Mesodermal cell (in vitro differentiated cells): ENCODE data around the gene NDUFB7.
"Not testable (repeated sequence)": the region's sequence is repeated elsewhere in the genome, so short reads cannot be mapped to it uniquely, and the experiment has no call there.

Experiments used
- H3K27ac ChIP-seq: 2 replicates; pipeline ENCODE4 v1.7.0; 2013; ENCODE audit warnings: mild to moderate bottlenecking, low read depth, low read length, moderate library complexity; ENCODE audit not compliant: severe bottlenecking
- H3K36me3 ChIP-seq: 2 replicates; pipeline ENCODE4 v1.7.1; 2013; ENCODE audit warnings: mild to moderate bottlenecking, low read length, moderate library complexity; ENCODE audit not compliant: control insufficient read depth, insufficient read depth
- H3K4me1 ChIP-seq: one replicate; pipeline ENCODE4 v1.7.1; 2013; ENCODE audit warnings: mild to moderate bottlenecking, low read length; ENCODE audit not compliant: insufficient read depth, control insufficient read depth, poor library complexity, severe bottlenecking
- H3K4me3 ChIP-seq: 2 replicates; pipeline ENCODE4 v1.7.0; 2013; ENCODE audit warnings: low read length, control low read depth, mild to moderate bottlenecking; ENCODE audit not compliant: insufficient read depth, poor library complexity, severe bottlenecking; ENCODE audit errors: extremely low read depth
- H3K9me3 ChIP-seq: 2 replicates; pipeline ENCODE4 v1.7.1; 2013; ENCODE audit warnings: mild to moderate bottlenecking, low read length, moderate library complexity; ENCODE audit not compliant: control insufficient read depth
- WGBS, 2 experiments: methylation state at CpG; one replicate each; pipeline ENCODE4 v1.1.5; 2013; ENCODE audit warnings: missing lambda C conversion rate in 2 of 2; ENCODE audit not compliant: insufficient coverage in 2 of 2; 5-methylcytosine and 5-hydroxymethylcytosine counted together

The NDUFB7 gene

DNA sequence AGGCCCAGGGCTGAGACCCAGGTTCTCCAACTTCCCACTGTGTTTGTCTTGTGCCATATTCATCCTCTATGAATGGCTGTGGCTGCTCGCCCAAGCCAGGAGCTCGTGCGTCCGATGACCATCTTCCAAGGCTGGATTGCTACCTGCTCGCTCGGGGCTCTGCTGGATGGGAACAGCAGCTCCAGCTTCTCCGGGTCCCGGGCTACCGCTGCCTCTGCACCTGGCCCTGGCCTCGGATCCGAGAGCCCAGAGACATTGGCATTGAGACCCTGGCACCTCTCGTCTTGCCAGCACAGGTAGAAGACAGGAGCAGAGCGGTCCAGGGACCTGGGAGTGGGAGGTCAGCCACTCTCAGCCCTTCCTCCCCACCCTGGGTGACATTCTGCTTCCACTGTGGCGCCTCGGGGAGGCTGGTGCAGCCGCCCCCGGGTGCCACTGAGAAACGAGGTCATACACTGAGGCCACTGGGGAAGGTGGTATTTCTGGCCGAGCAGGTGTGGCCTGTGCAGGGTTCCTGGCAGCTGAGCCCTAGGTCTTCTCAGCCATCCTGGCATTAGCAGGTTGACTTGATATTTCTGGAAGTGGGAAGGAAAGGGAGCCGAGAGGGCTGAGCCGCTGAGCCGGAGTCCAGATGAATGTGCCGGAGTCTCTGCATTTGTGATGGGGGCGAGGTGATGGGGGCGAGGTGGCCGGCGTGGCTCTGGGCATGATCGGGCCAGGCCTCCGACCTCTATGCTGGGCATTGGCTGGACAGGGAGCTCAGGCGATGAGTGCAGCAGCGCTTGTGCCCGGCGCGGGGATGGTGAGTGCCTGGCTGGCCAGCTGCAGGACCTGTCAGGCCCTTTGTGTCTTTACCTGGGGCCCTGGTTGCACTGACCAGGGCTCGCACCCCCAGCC, 18.6 kb downstream of the NDUFB7 start:
- 93 to 97% methylated on average over 27 to 32 of the region's 35 CpGs for WGBS, 2 experiments
- H3K27ac ChIP-seq, result no peak overlapping the region

DNA sequence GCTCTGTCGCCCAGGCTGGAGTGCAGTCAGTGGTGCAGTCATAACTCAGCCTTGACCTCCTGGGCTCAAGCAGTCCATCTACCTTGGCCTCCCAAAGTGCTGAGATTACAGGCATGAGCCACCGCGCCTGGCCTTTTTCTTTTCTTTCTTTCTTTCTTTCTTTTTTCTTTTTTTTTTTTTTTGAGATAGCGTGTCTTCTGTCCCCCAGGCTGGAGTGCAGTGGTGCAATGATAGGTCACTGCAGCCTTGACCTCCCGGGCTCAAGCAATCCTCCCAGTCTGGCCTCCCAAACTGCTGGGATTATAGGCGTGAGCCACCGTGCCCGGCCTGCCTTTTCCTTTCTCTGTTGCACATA, 19.9 kb downstream of the NDUFB7 start:
- 89 to 100% methylated on average over 2 to 3 of the region's 8 CpGs for WGBS, 2 experiments
- Histone ChIP-seq H3K4me1 (peaks cover 12% of the 10 kb centered on the region), H3K36me3 (peaks cover 24% of the 10 kb centered on the region)
- H3K4me3 ChIP-seq, H3K27ac ChIP-seq, H3K9me3 ChIP-seq: not testable (repeated sequence)

More for the DNA sequence above, 18.6 kb downstream of the NDUFB7 start:
- H3K9me3 ChIP-seq, result no peaks in the 10 kb centered on the region
- H3K4me3 ChIP-seq, result no peak overlapping the region
- peaks cover 21% of the 10 kb centered on the region for H3K36me3 ChIP-seq
- H3K4me1 ChIP-seq, result peaks cover 15% of the 10 kb centered on the region

DNA sequence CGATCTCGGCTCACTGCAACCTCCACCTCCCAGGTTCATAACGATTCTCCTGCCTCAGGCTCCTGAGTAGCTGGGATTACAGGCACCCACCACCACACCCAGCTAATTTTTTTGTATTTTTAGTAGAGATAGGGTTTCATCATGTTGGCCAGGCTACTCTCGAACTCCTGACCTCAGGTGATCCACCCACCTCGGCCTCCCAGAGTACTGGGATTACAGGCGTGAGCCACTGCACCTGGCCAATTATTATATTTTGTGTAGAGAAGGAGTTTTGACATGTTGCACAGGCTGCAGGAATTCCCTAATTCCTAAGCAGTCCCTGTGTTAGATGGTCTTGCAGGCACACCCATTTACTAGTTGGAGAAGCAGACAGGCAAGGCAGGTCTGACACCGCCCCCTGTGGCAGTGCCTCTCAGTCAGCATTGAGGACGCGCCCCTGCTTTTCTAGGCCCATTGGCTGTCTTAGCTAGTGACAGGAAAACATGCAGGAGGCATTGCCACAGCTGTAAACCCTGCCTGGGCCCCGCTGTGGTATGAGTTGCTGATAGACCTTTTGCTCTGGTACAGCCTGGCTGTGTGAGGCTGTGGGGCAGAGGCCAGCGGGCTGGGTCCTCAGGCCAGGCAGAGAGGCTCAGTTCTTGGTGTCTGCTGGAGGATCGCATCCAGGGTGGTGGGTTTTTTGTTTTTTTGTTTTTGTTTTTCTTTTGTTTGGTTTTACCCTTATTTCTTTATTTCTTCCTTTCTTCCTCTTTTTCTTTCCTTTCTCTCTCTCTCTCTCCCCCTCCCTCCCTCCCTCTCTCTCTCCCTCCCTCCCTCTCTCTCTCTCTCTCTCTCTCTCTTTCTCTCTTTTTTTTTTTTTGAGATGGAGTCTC, 20.5 kb downstream of the NDUFB7 start:
- H3K9me3 ChIP-seq, H3K4me3 ChIP-seq, H3K27ac ChIP-seq: not testable (repeated sequence)
- H3K36me3 ChIP-seq, result peaks cover 30% of the 10 kb centered on the region
- WGBS, 2 experiments, result 55 to 70% methylated on average over 7 to 10 of the region's 12 CpGs
- H3K4me1 ChIP-seq, result peaks cover 12% of the 10 kb centered on the region

- 89 to 94% methylated on average over 13 to 15 of the region's 15 CpGs for WGBS, 2 experiments
- Histone ChIP-seq H3K36me3 (peaks cover 35% of the 10 kb centered on the region), H3K27ac (no peak overlapping the region), H3K9me3 (no peaks in the 10 kb centered on the region), H3K4me1 (peaks cover 7% of the 10 kb centered on the region), H3K4me3 (no peak overlapping the region)
Observed at GRCh38 chr19:14550201-14550754, 21.6 kb downstream of the NDUFB7 start.

DNA sequence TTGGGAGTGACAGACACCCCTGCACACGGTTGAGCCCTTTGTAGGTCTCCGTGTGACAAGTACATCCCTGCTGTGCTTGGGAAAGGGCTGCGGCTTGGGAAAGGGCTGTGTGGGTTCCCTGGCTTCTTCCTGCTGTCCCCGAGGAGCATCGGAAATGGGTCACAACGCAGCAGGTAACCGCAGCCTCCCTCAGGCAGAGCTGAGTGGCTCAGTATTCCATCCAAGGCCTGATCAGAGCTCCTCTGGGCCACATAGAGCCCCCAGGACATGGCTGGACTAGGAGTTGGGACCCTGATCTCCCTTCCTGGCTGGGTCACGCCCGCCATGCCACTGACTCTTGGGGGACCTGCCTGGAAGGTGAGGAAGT, 26.2 kb downstream of the NDUFB7 start:
- Histone ChIP-seq H3K9me3 (no peaks in the 10 kb centered on the region), H3K4me1 (peaks cover 14% of the 10 kb centered on the region), H3K4me3 (no peak overlapping the region), H3K36me3 (peaks cover 34% of the 10 kb centered on the region), H3K27ac (no peak overlapping the region)
- 89 to 91% methylated on average over 9 of the region's 9 CpGs for WGBS, 2 experiments

DNA sequence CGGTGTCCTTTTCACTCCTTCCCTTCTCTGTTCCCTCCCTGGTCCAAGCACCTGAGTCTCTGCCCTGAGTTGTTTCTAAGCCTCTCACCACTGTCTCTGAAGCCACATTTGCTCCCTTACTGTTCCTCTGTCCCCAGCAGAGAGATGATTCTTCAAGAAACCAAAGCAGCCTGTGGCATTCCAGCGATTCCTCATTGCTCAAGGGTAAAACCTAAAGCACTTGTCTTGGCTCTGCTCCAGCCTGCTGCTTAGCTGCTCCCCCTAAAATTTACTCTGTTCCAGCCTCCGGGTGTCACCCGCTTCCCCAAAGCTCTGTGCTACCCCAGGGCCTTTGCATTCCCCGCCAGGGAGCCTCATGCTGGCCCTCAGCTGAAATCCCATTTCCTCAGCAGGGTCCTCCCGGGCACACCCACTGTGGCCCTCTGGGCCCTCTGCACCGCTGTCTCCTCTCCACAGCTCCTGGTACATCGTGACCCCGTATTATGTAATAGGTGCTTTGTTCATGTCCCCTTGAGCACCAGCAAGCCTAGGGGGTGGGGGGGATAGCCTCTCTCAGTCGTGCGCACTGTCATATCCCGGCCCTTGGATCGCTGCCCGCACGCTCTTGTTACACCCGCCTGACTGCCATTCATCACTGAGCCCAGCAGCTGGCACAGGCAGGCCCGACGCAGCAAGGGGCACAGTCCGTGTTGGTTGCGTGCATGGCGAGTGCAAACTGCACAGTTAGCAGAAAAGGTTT, 26.7 kb downstream of the NDUFB7 start:
- peaks cover 14% of the 10 kb centered on the region for H3K4me1 ChIP-seq
- peaks cover 31% of the 10 kb centered on the region for H3K36me3 ChIP-seq
- 96% methylated on average over 19 to 20 of the region's 21 CpGs for WGBS, 2 experiments
- H3K9me3 ChIP-seq, result no peaks in the 10 kb centered on the region
- no peak overlapping the region for H3K27ac ChIP-seq
- no peak overlapping the region for H3K4me3 ChIP-seq

GRCh38 chr19:14544047-14544446, 27.8 kb downstream of the NDUFB7 start:
- Histone ChIP-seq H3K36me3 (peaks cover 31% of the 10 kb centered on the region), H3K27ac (no peak overlapping the region), H3K9me3 (no peaks in the 10 kb centered on the region), H3K4me3 (no peak overlapping the region), H3K4me1 (peaks cover 14% of the 10 kb centered on the region)
- 91 to 95% methylated on average over 4 of the region's 5 CpGs for WGBS, 2 experiments

DNA sequence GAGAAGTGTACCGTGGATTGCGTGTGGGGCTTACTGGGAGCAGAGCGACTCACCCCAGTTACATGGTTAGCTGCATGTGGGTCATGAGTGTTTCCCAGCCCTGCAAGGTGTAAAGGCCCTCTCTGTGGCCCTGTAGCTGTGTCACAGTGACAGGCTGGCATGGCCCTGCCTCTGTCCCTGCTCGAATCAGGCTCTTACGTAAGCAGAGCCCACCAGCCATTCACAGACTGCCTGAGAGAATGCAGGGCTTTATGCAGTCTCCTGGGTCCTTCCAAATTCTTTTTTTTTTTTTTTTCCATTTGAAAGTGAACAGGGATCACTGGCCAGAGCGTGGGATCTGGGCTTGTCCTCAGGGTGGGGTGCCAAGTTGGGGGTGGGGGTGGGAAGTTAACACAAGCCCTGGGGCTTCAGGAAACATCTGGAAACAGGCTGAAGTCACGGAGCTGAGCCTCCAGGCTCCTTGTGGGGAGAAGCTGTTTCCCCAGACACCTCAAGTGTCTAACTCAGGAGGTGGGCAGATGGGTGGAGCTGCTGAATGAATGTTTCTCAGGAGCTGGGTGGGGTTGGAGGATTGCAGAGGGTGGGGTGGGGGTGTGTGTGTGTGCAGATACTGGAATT, 29.0 kb downstream of the NDUFB7 start:
- Histone ChIP-seq H3K27ac (peak overlapping the region; percentile 59), H3K36me3 (peaks cover 24% of the 10 kb centered on the region), H3K9me3 (no peaks in the 10 kb centered on the region), H3K4me1 (peaks cover 14% of the 10 kb centered on the region), H3K4me3 (no peak overlapping the region)
- 67 to 70% methylated on average over 6 to 7 of the region's 7 CpGs for WGBS, 2 experiments

DNA sequence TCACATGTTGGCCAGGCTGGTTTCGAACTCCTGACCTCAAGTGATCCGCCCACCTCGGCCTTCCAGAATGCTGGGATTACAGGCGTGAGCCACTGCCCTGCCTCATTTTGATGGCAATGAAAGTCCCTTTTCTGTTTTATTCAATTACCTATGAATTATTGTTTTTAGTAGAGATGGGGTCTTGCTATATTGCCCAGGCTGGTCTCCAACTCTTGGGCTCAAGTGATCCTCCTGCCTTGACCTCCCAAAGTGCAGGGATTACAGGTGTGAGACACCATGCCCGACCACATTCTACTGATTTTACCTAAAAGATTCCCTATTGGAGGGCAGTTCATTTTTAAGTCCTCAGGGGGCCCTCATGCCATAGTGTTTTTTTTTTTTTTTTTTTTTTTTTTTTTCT, 29.9 kb downstream of the NDUFB7 start:
- WGBS, 2 experiments, result 94 to 100% methylated on average over 2 to 3 of the region's 5 CpGs
- not testable (repeated sequence) for H3K4me3 ChIP-seq, H3K9me3 ChIP-seq, H3K27ac ChIP-seq
- H3K36me3 ChIP-seq, result peaks cover 24% of the 10 kb centered on the region
- H3K4me1 ChIP-seq, result peaks cover 14% of the 10 kb centered on the region
